HepG2 (cell line): ENCODE data around the gene GON4L. TPM values are rescaled to one million over a fixed set of nuclear protein-coding genes. Genes with fewer than 3 reads are reported as not detected.
A peak's percentile ranks its signal among the peaks of the same experiment; 100 is the strongest.
"Not testable (repeated sequence)": the region's sequence is repeated elsewhere in the genome, so short reads cannot be mapped to it uniquely, and the experiment has no call there.

Experiments
- CHD2 ChIP-seq: IDR thresholded peaks from 2 replicates; pipeline ENCODE4 v1.6.1; 2011; ENCODE audit warnings: low read depth, low read length, improper control_type of control experiment
- HES4 ChIP-seq: sonication (generic); formaldehyde crosslinking; IDR thresholded peaks from 2 replicates; pipeline ENCODE4 v1.9.0; 2021; ENCODE audit warnings: mild to moderate bottlenecking, missing genetic modification reagents, borderline replicate concordance
- HOXA3 ChIP-seq: sonication (generic); formaldehyde crosslinking; IDR thresholded peaks from 2 replicates; pipeline ENCODE4 v1.5.0; 2020; ENCODE audit warnings: missing genetic modification reagents
- NR2C2 ChIP-seq: sonication (generic); formaldehyde crosslinking; IDR thresholded peaks from 2 replicates; pipeline ENCODE4 v1.4.0; 2020; ENCODE audit warnings: missing genetic modification reagents, mild to moderate bottlenecking, moderate library complexity, borderline replicate concordance
- REPIN1 ChIP-seq: sonication (generic); formaldehyde crosslinking; IDR thresholded peaks from 2 replicates; pipeline ENCODE4 v1.8.0; 2022; ENCODE audit warnings: missing genetic modification reagents, low read depth, mild to moderate bottlenecking, borderline replicate concordance
- RXRA ChIP-seq: sonication (generic); formaldehyde crosslinking; IDR thresholded peaks from 2 replicates; pipeline ENCODE4 v1.5.1; 2020; ENCODE audit warnings: missing genetic modification reagents
- SAP130 ChIP-seq: IDR thresholded peaks from 2 replicates; pipeline ENCODE4 v1.6.1; 2016; ENCODE audit warnings: low read depth
- THAP11 ChIP-seq: IDR thresholded peaks from 2 replicates; pipeline ENCODE4 v1.6.1; 2016; ENCODE audit warnings: missing biosample characterization, missing genetic modification reagents
- ZNF343 ChIP-seq: sonication (generic); formaldehyde crosslinking; IDR thresholded peaks from 2 replicates; pipeline ENCODE4 v1.4.0; 2020; ENCODE audit warnings: mild to moderate bottlenecking, missing genetic modification reagents
- ZNF430 ChIP-seq: sonication (generic); formaldehyde crosslinking; IDR thresholded peaks from 2 replicates; pipeline ENCODE4 v1.9.0; 2021; ENCODE audit warnings: mild to moderate bottlenecking, missing genetic modification reagents
- ZNF605 ChIP-seq: sonication (generic); formaldehyde crosslinking; IDR thresholded peaks from 2 replicates; pipeline ENCODE4 v1.8.0; 2022; ENCODE audit warnings: mild to moderate bottlenecking, missing genetic modification reagents
- polyA plus RNA-seq, 8 experiments: library from polyadenylated mRNA; depleted of rRNA in 3 of 8; stranded (reverse) in 7 of 8; unstranded in 1 of 8; fragments of >200 nt; fragmentation: Illumina TruSeq in 4 of 8; extraction: Trizol in 4 of 8; gene quantifications; 2 replicates each; pipeline versions ENCODE4 v1.2.1 to v1.2.3, GENCODE V29; 2011 to 2016; ENCODE audit warnings: low read depth in 4 of 8, missing spikeins in 1 of 8, mixed read lengths in 1 of 8; ENCODE audit not compliant: insufficient read depth in 1 of 8
- total RNA-seq, 5 experiments: library from RNA; depleted of rRNA; stranded (reverse); fragments of >200 nt; fragmentation: Illumina TruSeq; extraction: Trizol; gene quantifications; 2 replicates each; pipeline ENCODE4 v1.2.3, GENCODE V29; 2016; ENCODE audit warnings: low read depth in 1 of 5
- TF ChIP-seq, protein P1 (sequence below): sonication (generic); formaldehyde crosslinking; IDR thresholded peaks from 2 replicates; pipeline ENCODE4 v1.8.0; 2022; ENCODE audit warnings: missing genetic modification reagents, mild to moderate bottlenecking, borderline replicate concordance
- TF ChIP-seq, protein P2 (sequence below): sonication (generic); formaldehyde crosslinking; IDR thresholded peaks from 2 replicates; pipeline ENCODE4 v1.4.0; 2020; ENCODE audit warnings: missing genetic modification reagents, borderline replicate concordance
- TF ChIP-seq, protein P3 (sequence below), 2 experiments: sonication (generic) in 1 of 2; formaldehyde crosslinking in 1 of 2; IDR thresholded peaks; 2 replicates each; pipeline versions ENCODE4 v1.4.0 to v1.6.1; 2016 to 2020; ENCODE audit warnings: borderline replicate concordance in 1 of 2, low read depth in 1 of 2, mild to moderate bottlenecking in 1 of 2, missing genetic modification reagents in 1 of 2
- TF ChIP-seq, protein P4 (sequence below): sonication (generic); formaldehyde crosslinking; IDR thresholded peaks from 2 replicates; pipeline ENCODE4 v1.4.0; 2020; ENCODE audit warnings: missing genetic modification reagents, mild to moderate bottlenecking, borderline replicate concordance

Gene GON4L
- total and polyA plus RNA-seq, 2 of the 13 experiments (the other 11 are each of a cell fraction or from before 2014, with no cell fraction given): 14.6 to 19.6 TPM

DNA sequence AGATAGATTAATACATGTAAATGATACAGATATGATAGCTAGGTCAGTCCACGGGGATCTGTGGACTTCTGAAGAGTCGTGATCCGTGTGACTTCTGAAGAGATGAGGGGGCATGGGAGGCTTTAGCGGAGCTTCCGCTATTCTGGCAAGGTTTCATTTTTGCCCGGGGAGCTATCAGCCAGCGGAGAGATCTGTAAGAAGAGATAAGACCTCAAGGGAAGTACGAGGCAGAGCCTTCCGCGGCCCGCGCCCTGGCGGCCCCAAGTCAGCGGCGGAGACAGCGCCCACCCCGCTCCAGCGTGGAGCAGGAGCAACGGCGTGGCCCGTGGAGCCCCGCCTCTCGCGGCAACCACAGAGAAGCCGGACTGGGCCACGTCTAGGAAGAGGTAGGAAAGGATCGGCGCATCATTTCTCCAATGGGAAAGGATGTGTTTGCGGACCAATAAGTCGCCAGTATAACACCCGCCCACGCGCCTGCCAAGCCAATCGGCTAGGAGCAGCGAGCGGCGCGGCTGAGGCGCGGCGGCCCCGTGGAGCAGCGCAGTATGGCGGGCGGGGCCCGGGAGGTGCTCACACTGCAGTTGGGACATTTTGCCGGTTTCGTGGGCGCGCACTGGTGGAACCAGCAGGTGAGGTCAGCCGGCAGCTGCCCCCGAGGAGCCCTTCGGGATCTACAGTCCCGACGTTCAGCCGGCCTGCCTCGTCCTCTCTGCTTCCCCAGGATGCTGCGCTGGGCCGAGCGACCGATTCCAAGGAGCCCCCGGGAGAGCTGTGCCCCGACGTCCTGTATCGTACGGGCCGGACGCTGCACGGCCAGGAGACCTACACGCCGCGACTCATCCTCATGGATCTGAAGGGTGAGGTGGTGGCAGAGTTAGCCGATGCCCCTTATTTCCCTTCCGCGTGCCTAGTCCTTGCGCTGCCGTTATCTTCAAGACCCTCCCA, 111.5 kb downstream of the GON4L start (continued):
- TF ChIP-seq HES4 (CRISPR knock-in tag): 0 out of 2 replicates have a peak, but pooled peaks have one; percentile 46
- TF ChIP-seq REPIN1 (CRISPR knock-in tag): peak; percentile 72; the same call in 1 of the 2 replicates
- TF ChIP-seq, protein P1, sequence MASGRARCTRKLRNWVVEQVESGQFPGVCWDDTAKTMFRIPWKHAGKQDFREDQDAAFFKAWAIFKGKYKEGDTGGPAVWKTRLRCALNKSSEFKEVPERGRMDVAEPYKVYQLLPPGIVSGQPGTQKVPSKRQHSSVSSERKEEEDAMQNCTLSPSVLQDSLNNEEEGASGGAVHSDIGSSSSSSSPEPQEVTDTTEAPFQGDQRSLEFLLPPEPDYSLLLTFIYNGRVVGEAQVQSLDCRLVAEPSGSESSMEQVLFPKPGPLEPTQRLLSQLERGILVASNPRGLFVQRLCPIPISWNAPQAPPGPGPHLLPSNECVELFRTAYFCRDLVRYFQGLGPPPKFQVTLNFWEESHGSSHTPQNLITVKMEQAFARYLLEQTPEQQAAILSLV: peak; percentile 50; the same call in 1 of the 2 replicates
- TF ChIP-seq HOXA3: peak; percentile 65; the same call in 1 of the 2 replicates
- peak; percentile 84 for TF ChIP-seq SAP130 (CRISPR knock-in tag)
- TF ChIP-seq, protein P2, sequence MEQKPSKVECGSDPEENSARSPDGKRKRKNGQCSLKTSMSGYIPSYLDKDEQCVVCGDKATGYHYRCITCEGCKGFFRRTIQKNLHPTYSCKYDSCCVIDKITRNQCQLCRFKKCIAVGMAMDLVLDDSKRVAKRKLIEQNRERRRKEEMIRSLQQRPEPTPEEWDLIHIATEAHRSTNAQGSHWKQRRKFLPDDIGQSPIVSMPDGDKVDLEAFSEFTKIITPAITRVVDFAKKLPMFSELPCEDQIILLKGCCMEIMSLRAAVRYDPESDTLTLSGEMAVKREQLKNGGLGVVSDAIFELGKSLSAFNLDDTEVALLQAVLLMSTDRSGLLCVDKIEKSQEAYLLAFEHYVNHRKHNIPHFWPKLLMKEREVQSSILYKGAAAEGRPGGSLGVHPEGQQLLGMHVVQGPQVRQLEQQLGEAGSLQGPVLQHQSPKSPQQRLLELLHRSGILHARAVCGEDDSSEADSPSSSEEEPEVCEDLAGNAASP (CRISPR knock-in tag): 0 out of 2 replicates have a peak, but pooled peaks have one; percentile 19
- peak; percentile 50 for TF ChIP-seq RXRA (CRISPR knock-in tag)
- TF ChIP-seq NR2C2 (CRISPR knock-in tag): peak; percentile 26; the same call in 1 of the 2 replicates
- TF ChIP-seq, protein P3, sequence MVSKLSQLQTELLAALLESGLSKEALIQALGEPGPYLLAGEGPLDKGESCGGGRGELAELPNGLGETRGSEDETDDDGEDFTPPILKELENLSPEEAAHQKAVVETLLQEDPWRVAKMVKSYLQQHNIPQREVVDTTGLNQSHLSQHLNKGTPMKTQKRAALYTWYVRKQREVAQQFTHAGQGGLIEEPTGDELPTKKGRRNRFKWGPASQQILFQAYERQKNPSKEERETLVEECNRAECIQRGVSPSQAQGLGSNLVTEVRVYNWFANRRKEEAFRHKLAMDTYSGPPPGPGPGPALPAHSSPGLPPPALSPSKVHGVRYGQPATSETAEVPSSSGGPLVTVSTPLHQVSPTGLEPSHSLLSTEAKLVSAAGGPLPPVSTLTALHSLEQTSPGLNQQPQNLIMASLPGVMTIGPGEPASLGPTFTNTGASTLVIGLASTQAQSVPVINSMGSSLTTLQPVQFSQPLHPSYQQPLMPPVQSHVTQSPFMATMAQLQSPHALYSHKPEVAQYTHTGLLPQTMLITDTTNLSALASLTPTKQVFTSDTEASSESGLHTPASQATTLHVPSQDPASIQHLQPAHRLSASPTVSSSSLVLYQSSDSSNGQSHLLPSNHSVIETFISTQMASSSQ (IDR thresholded peaks at IDR 0.05; ENCODE audit: low read depth): not testable (repeated sequence)
- TF ChIP-seq, protein P3 (CRISPR knock-in tag; IDR thresholded peaks at IDR 0.05; ENCODE audit: borderline replicate concordance): 0 out of 2 replicates have a peak, but pooled peaks have one; percentile 25
- TF ChIP-seq THAP11 (CRISPR knock-in tag): peak; percentile 58
- TF ChIP-seq, protein P4, sequence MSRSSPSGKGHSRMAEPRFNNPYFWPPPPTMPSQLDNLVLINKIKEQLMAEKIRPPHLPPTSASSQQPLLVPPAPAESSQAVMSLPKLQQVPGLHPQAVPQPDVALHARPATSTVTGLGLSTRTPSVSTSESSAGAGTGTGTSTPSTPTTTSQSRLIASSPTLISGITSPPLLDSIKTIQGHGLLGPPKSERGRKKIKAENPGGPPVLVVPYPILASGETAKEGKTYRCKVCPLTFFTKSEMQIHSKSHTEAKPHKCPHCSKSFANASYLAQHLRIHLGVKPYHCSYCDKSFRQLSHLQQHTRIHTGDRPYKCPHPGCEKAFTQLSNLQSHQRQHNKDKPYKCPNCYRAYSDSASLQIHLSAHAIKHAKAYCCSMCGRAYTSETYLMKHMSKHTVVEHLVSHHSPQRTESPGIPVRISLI (CRISPR knock-in tag): peak; percentile 30; the same call in 1 of the 2 replicates
- peak; percentile 45; the same call in 1 of the 2 replicates for TF ChIP-seq ZNF430 (CRISPR knock-in tag)
- 0 out of 2 replicates have a peak, but pooled peaks have one; percentile 36 for TF ChIP-seq ZNF343 (CRISPR knock-in tag)
- TF ChIP-seq CHD2: peak; percentile 83
- TF ChIP-seq ZNF605 (CRISPR knock-in tag): peak; percentile 63; the same call in 1 of the 2 replicates
